ENCODE results near the gene OR7A17.

Gene OR7A17

GRCh38 chr19:14886032-14886431 is at the start of gene OR7A17:
OR7A17 (minus strand) TSS chr19:14886132; CDS start chr19:14881355, 4,777 bp downstream.
- peaks cover 6% of the 10 kb centered on the region for H3K4me1 Mint-ChIP-seq
- H3K27ac Mint-ChIP-seq (ENCODE audit: low read depth) = no peak within 1 kb of the TSS
- DNase-seq (ENCODE audit: low spot score in 2 of 2) = no peak
- no peaks in the 10 kb centered on the region for H3K9me3 Mint-ChIP-seq
- ATAC-seq (replicated peaks; ENCODE audit: extremely low read depth, poor library complexity, severe bottlenecking) = no peak
- peaks cover 45% of the 10 kb centered on the region for H3K27me3 Mint-ChIP-seq
- H3K4me3 Mint-ChIP-seq = no peak within 1 kb of the TSS
- no peaks in the 10 kb centered on the region for H3K36me3 Mint-ChIP-seq (ENCODE audit: insufficient read depth)

GRCh38 chr19:14933506-14933905 is 47.6 kb upstream of the OR7A17 start:
- H3K4me3 Mint-ChIP-seq = no peak overlapping the region
- no peaks in the 10 kb centered on the region for H3K4me1 Mint-ChIP-seq
- H3K27me3 Mint-ChIP-seq = peaks cover 37% of the 10 kb centered on the region
- DNase-seq (ENCODE audit: low spot score in 2 of 2) (no peak), ATAC-seq (replicated peaks; ENCODE audit: extremely low read depth, poor library complexity, severe bottlenecking) (no peak)
- H3K27ac Mint-ChIP-seq (ENCODE audit: low read depth) = no peak overlapping the region
- no peaks in the 10 kb centered on the region for H3K9me3 Mint-ChIP-seq
- no peaks in the 10 kb centered on the region for H3K36me3 Mint-ChIP-seq (ENCODE audit: insufficient read depth)

- Mint-ChIP-seq H3K4me1 (no peaks in the 10 kb centered on the region), H3K27me3 (peaks cover 68% of the 10 kb centered on the region), H3K27ac (ENCODE audit: low read depth) (no peak overlapping the region), H3K36me3 (ENCODE audit: insufficient read depth) (no peaks in the 10 kb centered on the region), H3K4me3 (no peak overlapping the region), H3K9me3 (no peaks in the 10 kb centered on the region)
- DNase-seq (ENCODE audit: low spot score in 2 of 2) (no peak), ATAC-seq (replicated peaks; ENCODE audit: extremely low read depth, poor library complexity, severe bottlenecking) (no peak)
These were observed 30.9 kb upstream of the OR7A17 start for GRCh38 chr19:14916848-14917247.

- H3K9me3 Mint-ChIP-seq = no peaks in the 10 kb centered on the region
- DNase-seq (ENCODE audit: low spot score in 2 of 2) = no peak
- H3K4me3 Mint-ChIP-seq = no peak overlapping the region
- H3K4me1 Mint-ChIP-seq = no peaks in the 10 kb centered on the region
- H3K36me3 Mint-ChIP-seq (ENCODE audit: insufficient read depth) = no peaks in the 10 kb centered on the region
- H3K27me3 Mint-ChIP-seq = peaks cover 65% of the 10 kb centered on the region
- no peak for ATAC-seq (replicated peaks; ENCODE audit: extremely low read depth, poor library complexity, severe bottlenecking)
- no peak overlapping the region for H3K27ac Mint-ChIP-seq (ENCODE audit: low read depth)
These were observed 29.2 kb upstream of the OR7A17 start for GRCh38 chr19:14915116-14915515.

GRCh38 chr19:14906711-14907110 is 20.8 kb upstream of the OR7A17 start:
- ATAC-seq (replicated peaks; ENCODE audit: extremely low read depth, poor library complexity, severe bottlenecking) (no peak), DNase-seq (ENCODE audit: low spot score in 2 of 2) (no peak)
- no peaks in the 10 kb centered on the region for H3K4me1 Mint-ChIP-seq
- H3K4me3 Mint-ChIP-seq = no peak overlapping the region
- H3K36me3 Mint-ChIP-seq (ENCODE audit: insufficient read depth) = no peaks in the 10 kb centered on the region
- H3K27me3 Mint-ChIP-seq = peaks cover 51% of the 10 kb centered on the region
- H3K9me3 Mint-ChIP-seq = no peaks in the 10 kb centered on the region
- no peak overlapping the region for H3K27ac Mint-ChIP-seq (ENCODE audit: low read depth)

GRCh38 chr19:14901675-14902260 is 15.8 kb upstream of the OR7A17 start:
- Mint-ChIP-seq H3K4me3 (no peak overlapping the region), H3K27me3 (peaks cover 71% of the 10 kb centered on the region), H3K27ac (ENCODE audit: low read depth) (no peak overlapping the region), H3K36me3 (ENCODE audit: insufficient read depth) (no peaks in the 10 kb centered on the region), H3K4me1 (no peaks in the 10 kb centered on the region), H3K9me3 (no peaks in the 10 kb centered on the region)
- no peak for ATAC-seq (replicated peaks; ENCODE audit: extremely low read depth, poor library complexity, severe bottlenecking)
- no peak for DNase-seq (ENCODE audit: low spot score in 2 of 2)

GRCh38 chr19:14890643-14891379 is 4.9 kb upstream of the OR7A17 start:
- no peak for DNase-seq (ENCODE audit: low spot score in 2 of 2)
- Mint-ChIP-seq H3K4me1 (peaks cover 6% of the 10 kb centered on the region), H3K27ac (ENCODE audit: low read depth) (no peak overlapping the region), H3K4me3 (no peak overlapping the region), H3K27me3 (peaks cover 60% of the 10 kb centered on the region), H3K36me3 (ENCODE audit: insufficient read depth) (no peaks in the 10 kb centered on the region), H3K9me3 (no peaks in the 10 kb centered on the region)
- ATAC-seq (replicated peaks; ENCODE audit: extremely low read depth, poor library complexity, severe bottlenecking) = no peak

GRCh38 chr19:14889994-14890642 is 4.2 kb upstream of the OR7A17 start:
- Mint-ChIP-seq H3K9me3 (no peaks in the 10 kb centered on the region), H3K27me3 (peaks cover 55% of the 10 kb centered on the region), H3K4me1 (peaks cover 6% of the 10 kb centered on the region), H3K36me3 (ENCODE audit: insufficient read depth) (no peaks in the 10 kb centered on the region), H3K27ac (ENCODE audit: low read depth) (no peak overlapping the region), H3K4me3 (no peak overlapping the region)
- ATAC-seq (replicated peaks; ENCODE audit: extremely low read depth, poor library complexity, severe bottlenecking) = no peak
- no peak for DNase-seq (ENCODE audit: low spot score in 2 of 2)

- H3K4me3 Mint-ChIP-seq = no peak overlapping the region
- no peaks in the 10 kb centered on the region for H3K9me3 Mint-ChIP-seq
- peaks cover 70% of the 10 kb centered on the region for H3K27me3 Mint-ChIP-seq
These were observed 14.2 kb downstream of the OR7A17 start for GRCh38 chr19:14871619-14872230.

GRCh38 chr19:14868497-14868896 is 17.4 kb downstream of the OR7A17 start:
- DNase-seq (ENCODE audit: low spot score in 2 of 2) = no peak
- no peak for ATAC-seq (replicated peaks; ENCODE audit: extremely low read depth, poor library complexity, severe bottlenecking)
- Mint-ChIP-seq H3K27me3 (peaks cover 65% of the 10 kb centered on the region), H3K9me3 (no peaks in the 10 kb centered on the region), H3K4me1 (no peaks in the 10 kb centered on the region), H3K4me3 (no peak overlapping the region), H3K27ac (ENCODE audit: low read depth) (no peak overlapping the region), H3K36me3 (ENCODE audit: insufficient read depth) (no peaks in the 10 kb centered on the region)

More at GRCh38 chr19:14871619-14872230, 14.2 kb downstream of the OR7A17 start:
- DNase-seq (ENCODE audit: low spot score in 2 of 2) (no peak), ATAC-seq (replicated peaks; ENCODE audit: extremely low read depth, poor library complexity, severe bottlenecking) (no peak)
- H3K36me3 Mint-ChIP-seq (ENCODE audit: insufficient read depth) = no peaks in the 10 kb centered on the region
- H3K27ac Mint-ChIP-seq (ENCODE audit: low read depth) = no peak overlapping the region
- no peaks in the 10 kb centered on the region for H3K4me1 Mint-ChIP-seq

- H3K9me3 Mint-ChIP-seq = no peaks in the 10 kb centered on the region
- ATAC-seq (replicated peaks; ENCODE audit: extremely low read depth, poor library complexity, severe bottlenecking) (no peak), DNase-seq (ENCODE audit: low spot score in 2 of 2) (no peak)
- no peak within 1 kb of the TSS for H3K27ac Mint-ChIP-seq (ENCODE audit: low read depth)
- H3K4me1 Mint-ChIP-seq = no peaks in the 10 kb centered on the region
- peaks cover 53% of the 10 kb centered on the region for H3K27me3 Mint-ChIP-seq
- no peak within 1 kb of the TSS for H3K4me3 Mint-ChIP-seq
- no peaks in the 10 kb centered on the region for H3K36me3 Mint-ChIP-seq (ENCODE audit: insufficient read depth)
These were observed 37.1 kb downstream of the OR7A17 start, which contains the start of gene OR7A10 for GRCh38 chr19:14848822-14849221. OR7A10 (minus strand) TSS chr19:14848922; CDS start chr19:14841877, 7,045 bp downstream.

GRCh38 chr19:14843578-14843977 is 42.4 kb downstream of the OR7A17 start:
- peaks cover 61% of the 10 kb centered on the region for H3K27me3 Mint-ChIP-seq
- no peaks in the 10 kb centered on the region for H3K9me3 Mint-ChIP-seq
- ATAC-seq (replicated peaks; ENCODE audit: extremely low read depth, poor library complexity, severe bottlenecking) (no peak), DNase-seq (ENCODE audit: low spot score in 2 of 2) (no peak)
- H3K27ac Mint-ChIP-seq (ENCODE audit: low read depth) = no peak overlapping the region
- no peaks in the 10 kb centered on the region for H3K4me1 Mint-ChIP-seq
- no peak overlapping the region for H3K4me3 Mint-ChIP-seq
- H3K36me3 Mint-ChIP-seq (ENCODE audit: insufficient read depth) = no peaks in the 10 kb centered on the region

Data from central memory CD8-positive, alpha-beta T cell (primary cell).